ENCODE measurements around the gene GPAT3. TPM values are rescaled to one million over a fixed set of nuclear protein-coding genes. Genes with fewer than 3 reads are reported as not detected.

Gene GPAT3
- total RNA-seq, 2 donors from 2014 or later, result 0.33 to 2.0 TPM

DNA sequence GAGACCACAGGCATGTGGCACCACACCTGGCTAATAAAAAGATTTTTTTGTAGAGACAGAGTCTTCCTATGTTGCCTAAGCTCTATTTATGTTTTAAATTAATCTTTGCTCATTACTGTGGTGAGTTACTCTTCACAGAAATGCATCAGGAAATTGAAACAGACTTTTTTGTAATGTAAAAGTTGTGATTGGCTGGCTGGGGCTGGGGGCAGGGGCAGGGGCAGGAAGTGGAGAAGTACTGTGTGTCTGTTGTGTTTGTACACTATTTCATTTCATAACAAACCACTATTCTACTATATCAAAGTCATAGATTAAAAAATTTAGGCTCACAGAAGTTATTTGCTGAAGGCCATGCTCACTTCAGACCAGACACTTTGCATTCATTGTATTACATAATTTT, 31.9 kb upstream of the GPAT3 start:
- TF ChIP-seq, protein P1, sequence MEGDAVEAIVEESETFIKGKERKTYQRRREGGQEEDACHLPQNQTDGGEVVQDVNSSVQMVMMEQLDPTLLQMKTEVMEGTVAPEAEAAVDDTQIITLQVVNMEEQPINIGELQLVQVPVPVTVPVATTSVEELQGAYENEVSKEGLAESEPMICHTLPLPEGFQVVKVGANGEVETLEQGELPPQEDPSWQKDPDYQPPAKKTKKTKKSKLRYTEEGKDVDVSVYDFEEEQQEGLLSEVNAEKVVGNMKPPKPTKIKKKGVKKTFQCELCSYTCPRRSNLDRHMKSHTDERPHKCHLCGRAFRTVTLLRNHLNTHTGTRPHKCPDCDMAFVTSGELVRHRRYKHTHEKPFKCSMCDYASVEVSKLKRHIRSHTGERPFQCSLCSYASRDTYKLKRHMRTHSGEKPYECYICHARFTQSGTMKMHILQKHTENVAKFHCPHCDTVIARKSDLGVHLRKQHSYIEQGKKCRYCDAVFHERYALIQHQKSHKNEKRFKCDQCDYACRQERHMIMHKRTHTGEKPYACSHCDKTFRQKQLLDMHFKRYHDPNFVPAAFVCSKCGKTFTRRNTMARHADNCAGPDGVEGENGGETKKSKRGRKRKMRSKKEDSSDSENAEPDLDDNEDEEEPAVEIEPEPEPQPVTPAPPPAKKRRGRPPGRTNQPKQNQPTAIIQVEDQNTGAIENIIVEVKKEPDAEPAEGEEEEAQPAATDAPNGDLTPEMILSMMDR (conservative IDR thresholded peaks at IDR 0.05), result no peak

DNA sequence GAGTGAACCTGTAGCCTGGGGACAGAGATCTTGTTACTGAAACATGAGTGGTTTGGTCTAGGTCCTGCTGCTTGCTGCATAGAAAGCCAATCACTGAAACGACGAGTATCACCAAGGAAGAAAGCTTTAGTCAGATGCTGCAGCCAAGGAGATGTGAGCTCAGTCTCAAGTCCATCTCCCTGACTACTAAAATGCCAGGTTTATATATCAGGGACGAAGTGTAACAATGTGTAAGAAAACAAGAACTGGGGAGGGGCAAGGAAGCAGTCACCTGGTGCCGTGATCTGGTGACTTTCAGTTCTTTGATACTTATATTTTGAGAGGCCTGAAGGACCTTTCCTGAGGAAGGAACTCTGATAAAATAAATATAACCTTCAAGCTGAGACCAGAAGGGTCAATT, 31.4 kb upstream of the GPAT3 start:
- Mint-ChIP-seq H3K9me3 (no peaks in the 10 kb centered on the region), H3K27me3 (ENCODE audit: insufficient read depth) (no peaks in the 10 kb centered on the region), H3K4me3 (no peak overlapping the region), H3K4me1 (no peaks in the 10 kb centered on the region), H3K27ac (no peak overlapping the region), H3K36me3 (ENCODE audit: low read depth) (no peaks in the 10 kb centered on the region)
- Histone ChIP-seq H3K4me3 (ENCODE audit: low read length) (no peak overlapping the region), H3K27ac (ENCODE audit: low read depth, low read length) (no peak overlapping the region), H3K4me1 (ENCODE audit: control insufficient read depth, insufficient read depth, low read length) (no peaks in the 10 kb centered on the region), H3K36me3 (ENCODE audit: control insufficient read depth, insufficient read depth, low read length) (no peaks in the 10 kb centered on the region), H3K27me3 (ENCODE audit: control insufficient read depth, insufficient read depth, low read length, poor library complexity, severe bottlenecking) (no peaks in the 10 kb centered on the region), H3K9ac (ENCODE audit: extremely low read depth, low read length, poor library complexity, severe bottlenecking) (no peak overlapping the region), H3K9me3 (ENCODE audit: control insufficient read depth, low read length) (no peaks in the 10 kb centered on the region)
- 58 to 81% methylated on average over 3 to 4 of the region's 4 CpGs for WGBS, 2 experiments (ENCODE audit: insufficient coverage in 1 of 2, insufficient read length in 1 of 2)
- TF ChIP-seq, protein P1 (conservative IDR thresholded peaks at IDR 0.05), result no peak
- no peak for DNase-seq

More for the DNA sequence above, 31.9 kb upstream of the GPAT3 start:
- no peak overlapping the region for H3K27ac Mint-ChIP-seq
- no peaks in the 10 kb centered on the region for H3K4me1 ChIP-seq (ENCODE audit: control insufficient read depth, insufficient read depth, low read length)
- no peaks in the 10 kb centered on the region for H3K4me1 Mint-ChIP-seq
- H3K36me3 ChIP-seq (ENCODE audit: control insufficient read depth, insufficient read depth, low read length), result no peaks in the 10 kb centered on the region
- no peaks in the 10 kb centered on the region for H3K9me3 ChIP-seq (ENCODE audit: control insufficient read depth, low read length)
- no peaks in the 10 kb centered on the region for H3K36me3 Mint-ChIP-seq (ENCODE audit: low read depth)
- H3K4me3 ChIP-seq (ENCODE audit: low read length), result no peak overlapping the region
- no peak overlapping the region for H3K27ac ChIP-seq (ENCODE audit: low read depth, low read length)
- no peak for DNase-seq
- no peaks in the 10 kb centered on the region for H3K27me3 Mint-ChIP-seq (ENCODE audit: insufficient read depth)
- no peak overlapping the region for H3K4me3 Mint-ChIP-seq
- H3K27me3 ChIP-seq (ENCODE audit: control insufficient read depth, insufficient read depth, low read length, poor library complexity, severe bottlenecking), result no peaks in the 10 kb centered on the region
- no peak overlapping the region for H3K9ac ChIP-seq (ENCODE audit: extremely low read depth, low read length, poor library complexity, severe bottlenecking)
- no peaks in the 10 kb centered on the region for H3K9me3 Mint-ChIP-seq

DNA sequence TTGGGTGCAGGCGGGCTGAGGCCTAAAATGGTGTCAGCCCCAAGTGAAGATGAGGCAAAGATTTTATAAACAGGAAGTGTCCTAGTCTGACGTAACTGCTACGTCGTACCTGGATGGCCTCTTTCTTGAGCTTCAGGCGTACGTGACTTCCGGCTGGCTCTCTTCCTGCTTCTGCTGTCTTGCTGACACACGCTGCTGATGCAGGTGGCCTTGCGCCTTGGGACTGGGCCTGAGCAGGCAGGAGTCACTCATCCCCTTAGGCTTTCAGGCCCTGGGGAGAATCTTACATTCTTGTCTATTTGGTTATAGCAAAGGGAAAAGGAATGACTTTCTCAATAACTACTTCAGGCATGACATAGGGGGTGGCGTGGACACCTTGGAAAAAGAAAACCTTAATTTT, 30.9 kb upstream of the GPAT3 start:
- no peak for DNase-seq
- Histone ChIP-seq H3K36me3 (ENCODE audit: control insufficient read depth, insufficient read depth, low read length) (no peaks in the 10 kb centered on the region), H3K27me3 (ENCODE audit: control insufficient read depth, insufficient read depth, low read length, poor library complexity, severe bottlenecking) (no peaks in the 10 kb centered on the region), H3K4me3 (ENCODE audit: low read length) (no peak overlapping the region), H3K27ac (ENCODE audit: low read depth, low read length) (no peak overlapping the region), H3K4me1 (ENCODE audit: control insufficient read depth, insufficient read depth, low read length) (no peaks in the 10 kb centered on the region), H3K9me3 (ENCODE audit: control insufficient read depth, low read length) (no peaks in the 10 kb centered on the region), H3K9ac (ENCODE audit: extremely low read depth, low read length, poor library complexity, severe bottlenecking) (no peak overlapping the region)
- H3K9me3 Mint-ChIP-seq, result no peaks in the 10 kb centered on the region
- no peaks in the 10 kb centered on the region for H3K4me1 Mint-ChIP-seq
- no peak overlapping the region for H3K27ac Mint-ChIP-seq
- no peaks in the 10 kb centered on the region for H3K36me3 Mint-ChIP-seq (ENCODE audit: low read depth)
- 98% methylated on average over 8 to 10 of the region's 10 CpGs for WGBS, 2 experiments (ENCODE audit: insufficient coverage in 1 of 2, insufficient read length in 1 of 2)
- no peak overlapping the region for H3K4me3 Mint-ChIP-seq
- TF ChIP-seq, protein P1 (conservative IDR thresholded peaks at IDR 0.05), result no peak
- no peaks in the 10 kb centered on the region for H3K27me3 Mint-ChIP-seq (ENCODE audit: insufficient read depth)

All from endodermal cell (in vitro differentiated cells).